Measurements from ENCODE around the gene DNPEP.

- TF ChIP-seq CTCF (IDR thresholded peaks at IDR 0.05; ENCODE audit: low read length) (no peak), EZH2 (IDR thresholded peaks at IDR 0.05; ENCODE audit: borderline replicate concordance, low read length) (no peak)
Observed at GRCh38 chr2:219437141-219437540, 49.4 kb upstream of the DNPEP start.
